A549 (cell line): Measurements from ENCODE around the gene TMEM269. TPM values are rescaled to one million over a fixed set of nuclear protein-coding genes. Genes with fewer than 3 reads are reported as not detected.

Source experiments
- ATAC-seq, 2 experiments: fragments of 200-7000 bp in 1 of 2; fragments of >200 bp in 1 of 2; cut with Nextera tagmentation in 1 of 2; cut with Tn5 transposase in 1 of 2; 3 replicates each; pipeline versions ENCODE4 v1.8.0 to v1.9.1; 2018 to 2020; ENCODE audit warnings: mild to moderate bottlenecking in 1 of 2, moderate library complexity in 1 of 2
- CTCF ChIA-PET: fragments of 300-600 bp; sonication (Branson Sonifier 250); formaldehyde crosslinking; extraction: SDS; loops from one replicate; lab custom pipeline; 2021; ENCODE audit warnings: antibody characterized with exemption, inconsistent platforms; lab: Yijun Ruan, JAX
- POLR2A ChIA-PET: fragments of 350-600 bp; formaldehyde crosslinking; extraction: SDS; loops from one replicate; lab custom pipeline; 2021; ENCODE audit warnings: antibody characterized with exemption, inconsistent platforms; lab: Yijun Ruan, JAX
- DNase-seq, 2 experiments: peaks; one replicate each; pipeline versions ENCODE4 v3.0.0 to v3.0.0-alpha.2; 2011 to 2016; ENCODE audit warnings: low read depth in 1 of 2, low spot score in 1 of 2
- FAIRE-seq: peaks from 2 replicates; lab custom pipeline; 2011; peaks lifted over from hg19 to GRCh38; lab: Jason Lieb, UNC
- H3K27ac ChIP-seq, 2 experiments: fragments of >200 bp; sonication (Bioruptor Twin); formaldehyde crosslinking; 3 replicates each; pipeline ENCODE4 v1.5.1; 2016 to 2017
- H3K4me1 ChIP-seq: fragments of >200 bp; sonication (Bioruptor Twin); formaldehyde crosslinking; 3 replicates; pipeline ENCODE4 v1.6.1; 2016
- H3K4me2 ChIP-seq: fragments of >200 bp; sonication (Bioruptor Twin); formaldehyde crosslinking; 3 replicates; pipeline ENCODE4 v1.6.1; 2016
- H3K4me3 ChIP-seq: fragments of >200 bp; sonication (Bioruptor Twin); formaldehyde crosslinking; 3 replicates; pipeline ENCODE4 v1.5.1; 2016
- H3K9me3 ChIP-seq: fragments of >200 bp; sonication (Bioruptor Twin); formaldehyde crosslinking; 3 replicates; pipeline ENCODE4 v1.6.1; 2016
- ATOH8 ChIP-seq: fragments of 250-450 bp; sonication (Bioruptor Pico); IDR thresholded peaks from 2 replicates; pipeline ENCODE4 v1.5.0; 2020; ENCODE audit warnings: low read depth, mild to moderate bottlenecking, moderate library complexity
- CBX2 ChIP-seq: fragments of 200-600 bp; sonication (generic); IDR thresholded peaks from 2 replicates; pipeline ENCODE4 v1.6.1; 2016; ENCODE audit warnings: low read depth, mild to moderate bottlenecking, borderline replicate concordance
- CHD2 ChIP-seq: fragments of 150-350 bp; IDR thresholded peaks from 2 replicates; pipeline ENCODE4 v1.6.1; 2014; ENCODE audit warnings: low read length; ENCODE audit not compliant: partially characterized antibody
- CHD4 ChIP-seq: fragments of 200-600 bp; sonication (generic); IDR thresholded peaks from 2 replicates; pipeline ENCODE4 v1.6.1; 2016; ENCODE audit warnings: antibody characterized with exemption, mild to moderate bottlenecking, borderline replicate concordance
- ELK1 ChIP-seq: fragments of 150-350 bp; IDR thresholded peaks from 2 replicates; pipeline ENCODE4 v1.6.1; 2014; ENCODE audit warnings: low read depth, mild to moderate bottlenecking, low read length
- ESRRA ChIP-seq: fragments of 150-350 bp; IDR thresholded peaks from 2 replicates; pipeline ENCODE4 v1.6.1; 2014; ENCODE audit warnings: mild to moderate bottlenecking, low read length, borderline replicate concordance
- FOSB ChIP-seq: fragments of 250-450 bp; sonication (Bioruptor Pico); IDR thresholded peaks from 2 replicates; pipeline ENCODE4 v1.5.0; 2020; ENCODE audit warnings: mild to moderate bottlenecking, moderate library complexity
- FOSL2 ChIP-seq, 2 experiments: fragments of 450-650 bp in 1 of 2; fragments of >200 bp in 1 of 2; sonication (Bioruptor Twin) in 1 of 2; formaldehyde crosslinking; IDR thresholded peaks; 2 replicates each; pipeline versions ENCODE4 v1.5.0 to v1.6.1; 2016 to 2020; ENCODE audit warnings: mild to moderate bottlenecking in 1 of 2, moderate library complexity in 1 of 2
- HMGXB4 ChIP-seq: fragments of 250-450 bp; sonication (Bioruptor Pico); IDR thresholded peaks from 2 replicates; pipeline ENCODE4 v1.5.0; 2021; ENCODE audit warnings: mild to moderate bottlenecking, moderate library complexity, borderline replicate concordance
- HOXA7 ChIP-seq: fragments of 250-450 bp; sonication (Bioruptor Pico); IDR thresholded peaks from 2 replicates; pipeline ENCODE4 v1.5.0; 2020; ENCODE audit warnings: mild to moderate bottlenecking, moderate library complexity
- JUN ChIP-seq, 2 experiments: fragments of >200 bp; sonication (Bioruptor Twin); formaldehyde crosslinking; IDR thresholded peaks; 2 replicates in 1 of 2; 3 replicates in 1 of 2; pipeline ENCODE4 v1.6.1; 2016 to 2017
- JUNB ChIP-seq: fragments of >200 bp; sonication (Bioruptor Twin); formaldehyde crosslinking; IDR thresholded peaks from 2 replicates; pipeline ENCODE4 v1.6.1; 2016
- MAFK ChIP-seq: fragments of 450-650 bp; IDR thresholded peaks from 2 replicates; pipeline ENCODE4 v1.6.1; 2014; ENCODE audit not compliant: partially characterized antibody
- MYC ChIP-seq: IDR thresholded peaks from 2 replicates; pipeline ENCODE4 v1.6.1; 2012; ENCODE audit warnings: mild to moderate bottlenecking, inconsistent platforms, low read length, improper control_type of control experiment, borderline replicate concordance
- PHF8 ChIP-seq: fragments of 200-600 bp; sonication (generic); IDR thresholded peaks from 2 replicates; pipeline ENCODE4 v1.6.1; 2016; ENCODE audit warnings: low read depth, mild to moderate bottlenecking, antibody characterized with exemption, moderate library complexity, borderline replicate concordance
- RARB ChIP-seq: fragments of 250-450 bp; sonication (Bioruptor Pico); IDR thresholded peaks from 2 replicates; pipeline ENCODE4 v1.8.0; 2021; ENCODE audit warnings: mild to moderate bottlenecking, moderate library complexity
- SMC3 ChIP-seq: fragments of >200 bp; sonication (Bioruptor Twin); formaldehyde crosslinking; IDR thresholded peaks from 3 replicates; pipeline ENCODE4 v1.6.1; 2018; ENCODE audit warnings: inconsistent platforms
- SREBF2 ChIP-seq: fragments of 450-650 bp; IDR thresholded peaks from 2 replicates; pipeline ENCODE4 v1.6.1; 2014; ENCODE audit warnings: mild to moderate bottlenecking, moderate library complexity
- USF2 ChIP-seq: fragments of 450-650 bp; IDR thresholded peaks from 2 replicates; pipeline ENCODE4 v1.6.1; 2014; ENCODE audit warnings: antibody characterized with exemption
- ZC3H11A ChIP-seq: fragments of 450-650 bp; IDR thresholded peaks from 2 replicates; pipeline ENCODE4 v1.6.1; 2014; ENCODE audit warnings: antibody characterized with exemption, mild to moderate bottlenecking
- ZNF302 ChIP-seq: fragments of 250-450 bp; sonication (Bioruptor Pico); IDR thresholded peaks from 2 replicates; pipeline ENCODE4 v1.9.0; 2021; ENCODE audit warnings: inconsistent platforms, mild to moderate bottlenecking, moderate library complexity
- WGBS: methylation state at CpG from one replicate; pipeline ENCODE4 v1.1.6; 2017; ENCODE audit errors: missing lambda C conversion rate; 5-methylcytosine and 5-hydroxymethylcytosine counted together
- polyA plus RNA-seq, 4 experiments: library from polyadenylated mRNA; depleted of rRNA in 3 of 4; stranded (reverse); fragments of >200 nt; fragmentation: RNase III in 1 of 4; extraction: RNeasy Plus Mini Kit Qiagen cat#74134 plus additional on column Dnase treatment in 1 of 4; gene quantifications; 2 replicates in 3 of 4; 3 replicates in 1 of 4; pipeline ENCODE4 v1.2.3, GENCODE V29; 2011 to 2017

Gene TMEM269
- polyA plus RNA-seq, 2 of the 4 experiments (the other 2 are of a cell fraction), result 0.21 TPM

- CTCF ChIA-PET, result interaction anchor here (0.5 to 6.3 kb wide), 4 partner anchors 16 to 294 kb away, joined by 3 to 79 read pairs (median 4); no protein-coding TSS in a partner anchor
- ATAC-seq (no peak), FAIRE-seq (no peak), DNase-seq (no peak)
- H3K27ac ChIP-seq, result no peak overlapping the region
- H3K4me3 ChIP-seq, result no peak overlapping the region
- TF ChIP-seq RARB (no peak), SMC3 (no peak), FOSL2 (IDR thresholded peaks at IDR 0.05) (no peak), FOSL2 (CRISPR knock-in tag; IDR thresholded peaks at IDR 0.05) (no peak), ELK1 (no peak), CHD4 (no peak)
- H3K9me3 ChIP-seq, result no peaks in the 10 kb centered on the region
- WGBS, result 83% methylated on average over 2 of the region's 2 CpGs
- no peaks in the 10 kb centered on the region for H3K4me1 ChIP-seq
- POLR2A ChIA-PET, result no interaction called here
- H3K4me2 ChIP-seq, result no peak overlapping the region
These were observed 5.1 kb upstream of the TMEM269 start for GRCh38 chr1:42779725-42780124.

GRCh38 chr1:42780176-42780575 lies 4.6 kb upstream of the TMEM269 start:
- no peak for TF ChIP-seq ESRRA
- no peak for TF ChIP-seq PHF8
- TF ChIP-seq HMGXB4 (CRISPR knock-in tag), result no peak
- TF ChIP-seq SREBF2, result no peak
- no peak for TF ChIP-seq CBX2
- no peak for TF ChIP-seq JUNB
- no peak for TF ChIP-seq ELK1
- TF ChIP-seq FOSB (CRISPR knock-in tag), result no peak
- no peak for TF ChIP-seq HOXA7
- TF ChIP-seq CHD2, result no peak
- TF ChIP-seq SMC3, result no peak
- TF ChIP-seq MYC, result no peak
- no peak for TF ChIP-seq ZC3H11A
- TF ChIP-seq USF2, result no peak
- no peak for TF ChIP-seq JUN (IDR thresholded peaks at IDR 0.05)
- no peak for TF ChIP-seq ZNF302
- no peak for TF ChIP-seq ATOH8 (CRISPR knock-in tag)
- TF ChIP-seq MAFK, result no peak
- TF ChIP-seq, all 56 proteins: peak for 0
- WGBS, result 100% methylated on average over 1 of the region's 1 CpG
- H3K9me3 ChIP-seq, result no peaks in the 10 kb centered on the region
- FAIRE-seq, result no peak
- ChIA-PET POLR2A (no interaction called here), CTCF (interaction anchor here (1.0 to 6.3 kb wide), 3 partner anchors 67 to 293 kb away, joined by 3 to 79 read pairs (median 4); no protein-coding TSS in a partner anchor)
- no peak overlapping the region for H3K4me2 ChIP-seq
- H3K4me3 ChIP-seq, result no peak overlapping the region
- no peak overlapping the region for H3K27ac ChIP-seq
- no peaks in the 10 kb centered on the region for H3K4me1 ChIP-seq
- DNase-seq, result no peak
- no peak for ATAC-seq
